T1000 (cell line): ENCODE measurements around the gene IKZF3.
"Not testable (repeated sequence)": the region's sequence is repeated elsewhere in the genome, so short reads cannot be mapped to it uniquely, and the experiment has no call there.

Source experiments
- DNase-seq: peaks from one replicate; lab custom pipeline; 2025; ENCODE audit warnings: mixed read lengths; lab: John Stamatoyannopoulos, UW

The IKZF3 gene

GRCh38 chr17:39755554-39756379 is 108.3 kb downstream of the IKZF3 start:
- no peak for DNase-seq

GRCh38 chr17:39754958-39755553 is 109.1 kb downstream of the IKZF3 start:
- no peak for DNase-seq

DNA sequence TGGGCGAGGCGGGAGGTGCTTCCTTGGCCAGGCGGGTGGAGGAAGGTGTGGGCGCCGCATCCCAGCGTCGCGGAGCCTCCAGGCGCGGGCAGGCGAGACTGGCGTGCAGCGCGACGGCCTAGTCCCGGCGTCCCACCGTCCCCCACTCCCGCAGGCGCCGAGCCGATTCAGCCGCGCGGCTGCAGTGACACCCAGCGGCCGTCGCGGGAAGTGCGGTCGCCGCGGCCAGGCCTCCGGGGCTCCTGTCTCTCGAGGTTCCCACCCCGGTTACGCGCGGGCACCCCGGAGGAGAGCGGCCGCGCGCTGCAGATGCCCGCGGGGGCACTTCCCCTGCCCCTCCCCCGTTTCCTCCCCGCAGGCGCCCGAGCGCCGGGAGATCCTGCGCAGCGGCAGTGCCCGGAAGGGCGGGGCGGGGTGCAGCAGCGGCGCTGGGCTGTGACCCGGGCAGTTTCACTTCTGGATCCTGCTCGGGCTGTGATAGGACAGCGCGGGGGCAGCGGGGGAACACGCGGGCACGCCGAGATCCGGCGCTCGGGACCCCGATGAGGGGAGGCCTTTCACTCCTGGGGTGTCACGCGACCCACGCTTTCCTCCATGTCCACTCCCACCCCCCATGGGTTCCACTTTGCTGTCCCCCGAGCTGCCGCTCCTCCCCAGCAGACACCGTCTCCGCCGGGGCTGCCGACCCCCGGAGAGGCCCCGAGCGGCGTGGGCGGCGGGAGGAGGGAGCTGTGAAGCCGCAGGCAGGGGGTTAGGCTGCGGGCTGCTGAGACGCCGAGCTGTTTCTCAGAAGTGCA is 109.8 kb downstream of the IKZF3 start:
- peak; percentile 97 for DNase-seq

DNA sequence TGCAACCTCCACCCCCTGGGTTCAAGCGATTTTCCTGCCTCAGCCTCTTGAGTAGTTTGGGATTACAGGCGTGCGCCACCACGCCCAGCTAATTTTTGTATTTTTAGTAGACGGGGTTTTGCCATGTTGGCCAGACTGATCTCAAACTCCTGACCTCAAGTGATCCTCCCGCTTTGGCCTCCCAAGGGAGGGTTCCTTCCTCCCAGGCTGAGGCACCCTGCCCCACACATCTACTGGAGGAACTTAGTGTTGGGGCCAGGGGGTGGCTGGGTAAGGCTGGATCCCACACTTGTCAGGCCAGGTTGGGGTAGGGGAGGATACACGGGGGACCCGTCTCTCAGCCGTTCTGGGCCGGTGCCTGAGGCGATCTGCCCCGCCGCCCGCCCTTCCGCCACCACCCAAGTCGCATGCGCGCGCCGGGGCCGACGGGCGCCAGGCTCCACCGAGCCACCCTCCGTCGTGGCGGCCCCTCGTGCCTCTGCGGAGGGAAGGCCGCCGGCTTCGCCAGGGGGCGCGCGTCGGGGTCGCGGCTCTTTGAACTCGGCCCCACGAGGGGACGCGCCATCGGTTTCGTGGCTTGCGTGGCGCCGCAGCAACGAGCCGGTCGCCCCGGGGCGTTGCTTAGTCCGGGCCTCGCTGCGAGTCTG is 110.5 kb downstream of the IKZF3 start:
- no peak for DNase-seq

GRCh38 chr17:39752241-39752881 is 111.8 kb downstream of the IKZF3 start:
- DNase-seq, result no peak

- no peak for DNase-seq
Measured at GRCh38 chr17:39751637-39752036, 112.5 kb downstream of the IKZF3 start.

DNA sequence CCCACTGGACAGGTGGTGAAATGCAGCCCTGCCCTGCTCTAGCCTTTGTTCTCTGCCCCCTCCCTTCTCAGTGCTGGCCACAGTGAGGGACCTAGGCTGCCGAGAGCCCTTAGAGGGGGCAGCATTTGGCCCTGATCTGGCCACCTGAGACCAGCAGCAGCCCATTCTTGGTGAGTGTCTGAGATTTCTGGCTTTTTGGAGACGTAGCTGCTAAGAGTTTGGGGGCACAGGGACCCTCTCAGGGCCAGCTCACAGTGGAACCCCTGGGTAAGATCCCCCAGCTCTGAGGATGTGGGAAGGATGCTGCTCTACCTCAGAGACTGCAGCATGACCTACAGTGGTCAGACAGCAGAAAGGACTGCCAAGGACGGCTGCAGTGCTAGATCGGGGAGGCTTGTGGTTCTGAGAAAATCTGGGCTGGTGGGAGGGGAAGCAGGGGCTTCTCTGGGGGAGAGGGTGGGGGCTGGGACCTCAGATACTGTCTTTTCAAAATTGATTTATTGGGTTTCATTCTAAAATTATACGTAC is 113.0 kb downstream of the IKZF3 start:
- no peak for DNase-seq

GRCh38 chr17:39750131-39751015 is 113.7 kb downstream of the IKZF3 start:
- DNase-seq, result no peak

GRCh38 chr17:39748444-39749034 is 115.6 kb downstream of the IKZF3 start:
- DNase-seq, result not testable (repeated sequence)

DNA sequence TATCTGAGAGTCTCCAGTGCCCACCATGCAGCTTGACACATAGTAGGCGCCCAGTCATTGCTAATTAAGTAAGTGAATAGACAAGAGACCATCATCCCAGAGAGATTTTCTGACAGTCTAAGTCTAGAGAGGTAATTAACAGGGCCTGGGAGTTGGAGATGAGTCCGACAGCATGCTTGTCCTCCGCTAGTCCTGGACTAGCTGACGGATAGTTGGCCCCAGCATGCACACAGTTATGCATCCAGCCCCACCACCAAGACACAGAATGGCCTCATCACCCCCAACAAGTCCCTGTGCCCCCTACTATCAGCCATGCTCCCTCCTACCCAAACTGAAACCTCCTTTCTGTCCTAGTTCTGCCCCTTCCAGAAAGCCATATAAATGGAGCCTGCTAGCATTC is 116.4 kb downstream of the IKZF3 start:
- no peak for DNase-seq

DNA sequence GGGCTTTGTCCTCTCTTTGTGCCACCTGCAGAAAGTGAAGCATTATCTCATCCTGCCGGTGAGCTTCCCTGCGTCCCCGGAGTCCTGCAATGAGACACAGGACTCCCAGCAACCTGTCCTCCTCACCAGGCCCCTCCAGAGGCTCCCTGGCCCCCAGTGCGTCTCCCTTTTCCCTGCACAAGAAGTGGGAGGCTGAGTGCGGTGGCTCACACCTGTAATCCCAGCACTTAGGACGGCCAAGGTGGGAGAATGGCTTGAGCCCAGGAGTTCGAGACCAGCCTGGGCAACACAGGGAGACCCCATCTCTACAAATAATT is 118.0 kb downstream of the IKZF3 start:
- DNase-seq, result no peak

DNA sequence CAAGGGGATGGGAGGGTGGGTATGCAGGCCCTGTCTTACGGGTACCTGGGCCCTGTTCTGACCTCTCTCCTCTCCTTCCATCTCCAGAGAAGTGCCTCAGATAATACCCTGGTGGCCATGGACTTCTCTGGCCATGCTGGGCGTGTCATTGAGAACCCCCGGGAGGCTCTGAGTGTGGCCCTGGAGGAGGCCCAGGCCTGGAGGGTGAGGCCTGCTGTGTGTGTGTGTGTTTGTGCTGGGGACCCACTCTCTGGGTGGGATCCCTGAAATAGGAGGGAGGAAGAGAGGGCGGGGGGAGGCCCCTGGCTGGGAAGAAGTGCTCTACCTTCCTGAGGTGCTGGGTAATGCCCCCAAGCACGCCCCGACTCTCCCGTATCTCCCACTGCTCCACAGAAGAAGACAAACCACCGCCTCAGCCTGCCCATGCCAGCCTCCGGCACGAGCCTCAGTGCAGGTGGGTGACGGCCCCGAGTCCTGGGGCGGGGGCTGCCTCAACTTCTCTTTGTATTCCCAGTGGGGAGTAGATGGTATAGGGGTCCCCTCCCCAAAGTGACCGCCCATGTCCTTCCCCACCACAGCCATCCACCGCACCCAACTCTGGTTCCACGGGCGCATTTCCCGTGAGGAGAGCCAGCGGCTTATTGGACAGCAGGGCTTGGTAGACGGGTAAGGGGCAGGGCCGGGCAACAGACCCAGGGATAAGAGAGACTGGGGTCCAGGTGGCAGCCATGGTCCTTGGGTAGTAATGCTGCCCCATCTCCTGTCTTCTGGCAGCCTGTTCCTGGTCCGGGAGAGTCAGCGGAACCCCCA is 118.6 kb downstream of the IKZF3 start:
- no peak for DNase-seq

- DNase-seq, result no peak
Measured at GRCh38 chr17:39744836-39745215, 119.3 kb downstream of the IKZF3 start.

- DNase-seq, result no peak
Measured at GRCh38 chr17:39744075-39744835, 119.9 kb downstream of the IKZF3 start.

DNA sequence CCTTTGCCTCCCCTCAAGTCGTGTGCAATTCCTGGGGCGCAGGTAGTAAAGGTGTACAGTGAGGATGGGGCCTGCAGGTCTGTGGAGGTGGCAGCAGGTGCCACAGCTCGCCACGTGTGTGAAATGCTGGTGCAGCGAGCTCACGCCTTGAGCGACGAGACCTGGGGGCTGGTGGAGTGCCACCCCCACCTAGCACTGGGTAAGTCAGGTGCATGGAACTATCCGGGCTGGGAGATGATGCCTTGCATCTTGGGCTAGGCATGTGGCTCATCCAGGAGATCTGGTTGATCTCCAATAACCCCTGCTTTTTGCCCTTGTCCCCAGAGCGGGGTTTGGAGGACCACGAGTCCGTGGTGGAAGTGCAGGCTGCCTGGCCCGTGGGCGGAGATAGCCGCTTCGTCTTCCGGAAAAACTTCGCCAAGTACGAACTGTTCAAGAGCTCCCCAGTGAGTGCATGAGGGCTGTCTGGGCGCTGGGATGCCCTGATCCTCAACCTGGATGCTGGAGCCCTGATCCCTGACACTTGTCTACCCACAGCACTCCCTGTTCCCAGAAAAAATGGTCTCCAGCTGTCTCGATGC is 121.2 kb downstream of the IKZF3 start:
- DNase-seq, result no peak

- DNase-seq, result no peak
Measured at GRCh38 chr17:39742126-39742855, 121.8 kb downstream of the IKZF3 start.

DNA sequence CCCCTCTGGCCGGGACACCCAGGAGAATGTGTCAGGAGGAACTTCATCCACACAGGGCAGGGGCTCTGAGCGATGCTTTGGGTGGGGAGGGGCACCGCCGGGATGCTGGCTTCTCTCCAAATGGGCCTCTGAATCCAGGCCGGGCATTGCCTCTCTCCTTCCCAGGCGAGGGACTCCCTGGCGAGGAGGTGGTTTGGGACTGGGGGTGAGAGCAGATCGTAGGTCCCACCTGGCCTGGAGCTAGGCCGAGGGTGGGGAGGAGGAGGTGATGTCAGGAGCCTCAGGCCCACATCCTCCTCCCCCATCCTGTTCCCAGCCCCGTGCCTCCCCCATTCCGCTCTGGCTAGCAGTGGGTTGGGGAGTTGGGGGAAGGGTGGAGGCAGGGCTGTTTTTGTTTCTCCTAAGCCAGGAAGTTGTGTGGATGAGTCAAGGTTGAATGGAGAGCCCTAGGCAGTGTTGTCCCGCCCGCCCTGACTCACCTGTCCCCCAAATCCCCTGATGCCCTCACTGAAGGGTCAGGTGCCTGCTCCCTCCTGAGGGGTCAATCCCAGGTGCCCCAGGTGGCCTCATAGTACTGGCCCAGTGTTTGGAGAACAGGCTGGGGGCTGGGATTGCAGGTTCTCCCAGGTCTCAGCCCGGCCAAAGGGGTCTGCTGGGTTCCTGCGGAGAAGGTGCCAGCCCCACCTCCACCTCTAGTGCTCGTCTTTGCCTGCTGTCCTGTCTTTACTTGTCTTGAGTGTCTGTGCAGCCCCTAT is 123.6 kb downstream of the IKZF3 start:
- DNase-seq, result peak; percentile 50
